ENCODE data around the gene SLC15A5. TPM values are rescaled to one million over a fixed set of nuclear protein-coding genes. Genes with fewer than 3 reads are reported as not detected.

The SLC15A5 gene, protein sequence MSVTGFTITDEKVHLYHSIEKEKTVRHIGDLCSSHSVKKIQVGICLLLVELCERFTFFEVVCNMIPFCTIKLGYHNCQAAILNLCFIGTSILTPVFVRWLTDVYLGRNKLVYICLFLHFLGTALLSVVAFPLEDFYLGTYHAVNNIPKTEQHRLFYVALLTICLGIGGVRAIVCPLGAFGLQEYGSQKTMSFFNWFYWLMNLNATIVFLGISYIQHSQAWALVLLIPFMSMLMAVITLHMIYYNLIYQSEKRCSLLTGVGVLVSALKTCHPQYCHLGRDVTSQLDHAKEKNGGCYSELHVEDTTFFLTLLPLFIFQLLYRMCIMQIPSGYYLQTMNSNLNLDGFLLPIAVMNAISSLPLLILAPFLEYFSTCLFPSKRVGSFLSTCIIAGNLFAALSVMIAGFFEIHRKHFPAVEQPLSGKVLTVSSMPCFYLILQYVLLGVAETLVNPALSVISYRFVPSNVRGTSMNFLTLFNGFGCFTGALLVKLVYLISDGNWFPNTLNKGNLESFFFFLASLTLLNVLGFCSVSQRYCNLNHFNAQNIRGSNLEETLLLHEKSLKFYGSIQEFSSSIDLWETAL
- total RNA-seq: not detected in 2 replicates

DNA sequence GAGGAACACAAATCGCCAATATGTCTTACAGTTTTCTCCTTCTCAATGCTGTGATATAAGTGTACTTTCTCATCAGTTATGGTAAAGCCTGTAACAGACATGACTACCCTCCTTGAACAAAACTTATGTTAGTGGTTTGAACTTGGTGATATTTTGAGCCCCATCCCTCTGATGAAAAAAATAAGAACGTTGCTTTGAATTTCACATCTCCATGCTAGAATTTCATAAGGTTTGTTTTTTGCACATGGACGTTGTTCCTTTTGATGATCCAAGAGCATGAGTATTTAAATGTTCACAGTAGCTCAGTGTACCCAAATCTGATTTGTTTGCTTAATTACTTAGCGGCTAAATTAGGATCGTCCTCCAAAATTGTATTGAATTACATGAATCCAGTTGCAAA lies at the start of gene SLC15A5:
SLC15A5 (minus strand) TSS at position 101 of the 400 bp plus-strand sequence; CDS start at position 101, 0 bp downstream.

Other genes with a start within 250 kb of the SLC15A5 start
- gene MGST1, start 70.0 kb upstream of the SLC15A5 start, total RNA-seq: 598 and 774 TPM in 2 replicates

All from cardiac ventricle fibroblast (primary cell).